Muscle layer of duodenum (tissue), 2 donors: ENCODE measurements around the gene C1QL4.

Source experiments
- H3K27ac ChIP-seq: one replicate; pipeline ENCODE4 v1.7.0; 2013; ENCODE audit warnings: mild to moderate bottlenecking, low read length
- H3K27me3 ChIP-seq: one replicate; pipeline ENCODE4 v1.7.0; 2013; ENCODE audit warnings: low read depth, mild to moderate bottlenecking, control low read depth, low read length
- H3K36me3 ChIP-seq, 2 donors: one replicate each; pipeline ENCODE4 v1.7.0; 2013; ENCODE audit warnings: low read length in 2 of 2, control low read depth in 1 of 2, mild to moderate bottlenecking in 1 of 2; ENCODE audit not compliant: insufficient read depth in 2 of 2, control insufficient read depth in 1 of 2
- H3K4me1 ChIP-seq, 2 donors: one replicate each; pipeline ENCODE4 v1.7.0; 2013; ENCODE audit warnings: low read length in 2 of 2, mild to moderate bottlenecking in 2 of 2, control low read depth in 1 of 2, moderate library complexity in 1 of 2; ENCODE audit not compliant: insufficient read depth in 2 of 2, control insufficient read depth in 1 of 2
- H3K4me3 ChIP-seq, 2 donors: one replicate each; pipeline ENCODE4 v1.7.0; 2013; ENCODE audit warnings: low read length in 2 of 2, low read depth in 1 of 2, mild to moderate bottlenecking in 1 of 2
- H3K9me3 ChIP-seq, 2 donors: one replicate each; pipeline ENCODE4 v1.7.0; 2013; ENCODE audit warnings: low read length in 2 of 2, control low read depth in 1 of 2, mild to moderate bottlenecking in 1 of 2; ENCODE audit not compliant: control insufficient read depth in 1 of 2
- donor health status: healthy.

Gene C1QL4

GRCh38 chr12:49295082-49295936 is 41.7 kb downstream of the C1QL4 start, which contains the start of gene PRPH:
PRPH (plus strand) TSS chr12:49295147; CDS start chr12:49295201, 54 bp downstream.
- Histone ChIP-seq H3K4me3 (peak within 1 kb of the TSS in 1 of 2 donors; percentile 38), H3K27ac (no peak within 1 kb of the TSS), H3K27me3 (peaks cover 36% of the 10 kb centered on the region), H3K9me3 (no peaks in the 10 kb centered on the region), H3K4me1 (peaks cover 0 to 26% of the 10 kb centered on the region in 2 donors), H3K36me3 (no peaks in the 10 kb centered on the region)

GRCh38 chr12:49294804-49295081 is 42.2 kb downstream of the C1QL4 start:
- H3K36me3 ChIP-seq = no peaks in the 10 kb centered on the region
- H3K27me3 ChIP-seq = peaks cover 36% of the 10 kb centered on the region
- no peak overlapping the region for H3K27ac ChIP-seq
- H3K4me1 ChIP-seq = peaks cover 0 to 26% of the 10 kb centered on the region in 2 donors
- no peaks in the 10 kb centered on the region for H3K9me3 ChIP-seq
- no peak overlapping the region for H3K4me3 ChIP-seq

- Histone ChIP-seq H3K27ac (no peak overlapping the region), H3K27me3 (peaks cover 36% of the 10 kb centered on the region)
These were observed 42.7 kb downstream of the C1QL4 start for GRCh38 chr12:49294086-49294803.

GRCh38 chr12:49293056-49293956 is 43.7 kb downstream of the C1QL4 start:
- Histone ChIP-seq H3K9me3 (no peaks in the 10 kb centered on the region), H3K4me1 (peaks cover 0 to 26% of the 10 kb centered on the region in 2 donors), H3K36me3 (no peaks in the 10 kb centered on the region), H3K27ac (no peak overlapping the region), H3K27me3 (peaks cover 30% of the 10 kb centered on the region), H3K4me3 (peak overlapping the region in 1 of 2 donors; percentile 21)

More at GRCh38 chr12:49294086-49294803, 42.7 kb downstream of the C1QL4 start:
- Histone ChIP-seq H3K4me1 (peaks cover 0 to 26% of the 10 kb centered on the region in 2 donors), H3K4me3 (no peak overlapping the region), H3K9me3 (no peaks in the 10 kb centered on the region), H3K36me3 (no peaks in the 10 kb centered on the region)

GRCh38 chr12:49292729-49293055 is 44.3 kb downstream of the C1QL4 start:
- no peak overlapping the region for H3K4me3 ChIP-seq
- peaks cover 24% of the 10 kb centered on the region for H3K27me3 ChIP-seq

GRCh38 chr12:49288922-49289555 is 47.9 kb downstream of the C1QL4 start:
- Histone ChIP-seq H3K4me3 (no peak overlapping the region), H3K4me1 (peaks cover 0 to 6% of the 10 kb centered on the region in 2 donors), H3K36me3 (no peaks in the 10 kb centered on the region), H3K27ac (no peak overlapping the region), H3K9me3 (no peaks in the 10 kb centered on the region), H3K27me3 (no peaks in the 10 kb centered on the region)

More at GRCh38 chr12:49292729-49293055, 44.3 kb downstream of the C1QL4 start:
- H3K36me3 ChIP-seq = no peaks in the 10 kb centered on the region
- H3K9me3 ChIP-seq = no peaks in the 10 kb centered on the region
- H3K4me1 ChIP-seq = peaks cover 0 to 23% of the 10 kb centered on the region in 2 donors
- no peak overlapping the region for H3K27ac ChIP-seq

GRCh38 chr12:49288412-49288853 is 48.6 kb downstream of the C1QL4 start:
- Histone ChIP-seq H3K27ac (no peak overlapping the region), H3K27me3 (no peaks in the 10 kb centered on the region), H3K9me3 (no peaks in the 10 kb centered on the region), H3K4me3 (no peak overlapping the region), H3K4me1 (peaks cover 0 to 3% of the 10 kb centered on the region in 2 donors), H3K36me3 (no peaks in the 10 kb centered on the region)

- Histone ChIP-seq H3K27ac (no peak overlapping the region), H3K4me1 (no peaks in the 10 kb centered on the region), H3K4me3 (no peak overlapping the region), H3K36me3 (no peaks in the 10 kb centered on the region), H3K27me3 (no peaks in the 10 kb centered on the region), H3K9me3 (no peaks in the 10 kb centered on the region)
These were observed 49.1 kb downstream of the C1QL4 start for GRCh38 chr12:49287876-49288275.

- H3K9me3 ChIP-seq = no peaks in the 10 kb centered on the region
- no peaks in the 10 kb centered on the region for H3K4me1 ChIP-seq
- H3K36me3 ChIP-seq = no peaks in the 10 kb centered on the region
- H3K27me3 ChIP-seq = no peaks in the 10 kb centered on the region
- H3K27ac ChIP-seq = no peak overlapping the region
- H3K4me3 ChIP-seq = no peak overlapping the region
These were observed 52.3 kb downstream of the C1QL4 start for GRCh38 chr12:49284672-49285071.

- Histone ChIP-seq H3K27ac (no peak overlapping the region), H3K9me3 (no peaks in the 10 kb centered on the region), H3K4me3 (no peak overlapping the region), H3K36me3 (no peaks in the 10 kb centered on the region), H3K4me1 (no peaks in the 10 kb centered on the region), H3K27me3 (no peaks in the 10 kb centered on the region)
These were observed 53.2 kb downstream of the C1QL4 start for GRCh38 chr12:49283541-49284429.
